RCC 7860 (cell line): ENCODE measurements around the gene RRAS2.
"Not testable (repeated sequence)": the region's sequence is repeated elsewhere in the genome, so short reads cannot be mapped to it uniquely, and the experiment has no call there.

ENCODE experiments used
- DNase-seq: peaks from one replicate; pipeline ENCODE4 v3.0.0-alpha.2; 2015; ENCODE audit warnings: low spot score
- FAIRE-seq: peaks from 2 replicates; lab custom pipeline; 2012; peaks lifted over from hg19 to GRCh38; lab: Jason Lieb, UNC

The RRAS2 gene

GRCh38 chr11:14358729-14359439 lies at the start of gene RRAS2:
RRAS2 (minus strand) TSS chr11:14359183; CDS start chr11:14358870, 313 bp downstream.
- DNase-seq, result peak; percentile 38
- FAIRE-seq, result no peak

GRCh38 chr11:14408612-14409011 lies 49.6 kb upstream of the RRAS2 start:
- FAIRE-seq, result no peak
- DNase-seq, result no peak

- FAIRE-seq, result not testable (repeated sequence)
- peak; percentile 34 for DNase-seq
Measured at GRCh38 chr11:14406116-14406515, 47.1 kb upstream of the RRAS2 start.

- DNase-seq, FAIRE-seq: not testable (repeated sequence)
Measured at GRCh38 chr11:14403528-14403927, 44.5 kb upstream of the RRAS2 start.

GRCh38 chr11:14399087-14399486 lies 40.1 kb upstream of the RRAS2 start:
- DNase-seq (no peak), FAIRE-seq (no peak)

- no peak for FAIRE-seq
- DNase-seq, result no peak
Measured at GRCh38 chr11:14396273-14396672, 37.3 kb upstream of the RRAS2 start.

GRCh38 chr11:14393889-14394288 lies 34.9 kb upstream of the RRAS2 start:
- FAIRE-seq (no peak), DNase-seq (no peak)

GRCh38 chr11:14393129-14393528 lies 34.1 kb upstream of the RRAS2 start:
- DNase-seq (no peak), FAIRE-seq (no peak)

GRCh38 chr11:14390669-14391068 lies 31.7 kb upstream of the RRAS2 start:
- FAIRE-seq (no peak), DNase-seq (no peak)

- DNase-seq (no peak), FAIRE-seq (no peak)
Measured at GRCh38 chr11:14388352-14388751, 29.4 kb upstream of the RRAS2 start.

GRCh38 chr11:14386895-14387480 lies 28.0 kb upstream of the RRAS2 start:
- DNase-seq, result no peak
- FAIRE-seq, result no peak

GRCh38 chr11:14386081-14386480 lies 27.1 kb upstream of the RRAS2 start:
- no peak for DNase-seq
- no peak for FAIRE-seq

GRCh38 chr11:14384338-14384737 lies 25.4 kb upstream of the RRAS2 start:
- FAIRE-seq, result no peak
- no peak for DNase-seq

- FAIRE-seq (no peak), DNase-seq (no peak)
Measured at GRCh38 chr11:14381968-14382367, 23.0 kb upstream of the RRAS2 start.

- FAIRE-seq (no peak), DNase-seq (peak; percentile 17)
Measured at GRCh38 chr11:14380947-14381561, 22.1 kb upstream of the RRAS2 start.

GRCh38 chr11:14380125-14380936 lies 21.3 kb upstream of the RRAS2 start:
- DNase-seq, result no peak

GRCh38 chr11:14378171-14378570 lies 19.2 kb upstream of the RRAS2 start:
- FAIRE-seq, result no peak
- no peak for DNase-seq

More at GRCh38 chr11:14380125-14380936, 21.3 kb upstream of the RRAS2 start:
- no peak for FAIRE-seq

- peak; percentile 43 for FAIRE-seq
- peak; percentile 61 for DNase-seq
Measured at GRCh38 chr11:14376920-14377319, 17.9 kb upstream of the RRAS2 start.

- DNase-seq (no peak), FAIRE-seq (no peak)
Measured at GRCh38 chr11:14374922-14375830, 16.2 kb upstream of the RRAS2 start.

GRCh38 chr11:14373941-14374646 lies 15.1 kb upstream of the RRAS2 start:
- DNase-seq (peak; percentile 22), FAIRE-seq (no peak)
